HuH-7.5 (cell line): ENCODE results near the gene PPIL6.
A peak's percentile ranks its signal among the peaks of the same experiment; 100 is the strongest.
"Not testable (repeated sequence)": the region's sequence is repeated elsewhere in the genome, so short reads cannot be mapped to it uniquely, and the experiment has no call there.

Experiments
- DNase-seq: peaks from one replicate; pipeline ENCODE4 v3.0.0; 2011; ENCODE audit warnings: low spot score

Gene PPIL6

GRCh38 chr6:109466212-109466923, 25.9 kb upstream of the PPIL6 start:
- DNase-seq, result no peak

GRCh38 chr6:109465772-109466171, 25.3 kb upstream of the PPIL6 start:
- DNase-seq, result no peak

GRCh38 chr6:109461733-109462526, 21.5 kb upstream of the PPIL6 start:
- DNase-seq, result no peak

- DNase-seq, result not testable (repeated sequence)
Measured at GRCh38 chr6:109461205-109461604, 20.8 kb upstream of the PPIL6 start.

- DNase-seq, result no peak
Measured at GRCh38 chr6:109460161-109460829, 19.9 kb upstream of the PPIL6 start.

GRCh38 chr6:109458774-109459531, 18.5 kb upstream of the PPIL6 start:
- DNase-seq, result no peak

GRCh38 chr6:109457562-109457996, 17.2 kb upstream of the PPIL6 start:
- no peak for DNase-seq

GRCh38 chr6:109456710-109457561, 16.5 kb upstream of the PPIL6 start:
- no peak for DNase-seq

GRCh38 chr6:109456111-109456583, 15.7 kb upstream of the PPIL6 start:
- DNase-seq, result no peak

GRCh38 chr6:109455437-109456110, 15.1 kb upstream of the PPIL6 start, which contains the start of gene MICAL1:
Gene MICAL1 (minus strand): TSS chr6:109455772. CDS start chr6:109454196, 1,576 bp downstream.
- DNase-seq, result peak; percentile 59

- DNase-seq, result no peak
Measured at GRCh38 chr6:109454496-109455436, 14.3 kb upstream of the PPIL6 start.

GRCh38 chr6:109453594-109454495, 13.4 kb upstream of the PPIL6 start:
- DNase-seq, result no peak

GRCh38 chr6:109453156-109453555, 12.7 kb upstream of the PPIL6 start:
- no peak for DNase-seq

- DNase-seq, result no peak
Measured at GRCh38 chr6:109452181-109452580, 11.8 kb upstream of the PPIL6 start.

GRCh38 chr6:109451376-109451775, 10.9 kb upstream of the PPIL6 start:
- no peak for DNase-seq

GRCh38 chr6:109450801-109451200, 10.4 kb upstream of the PPIL6 start:
- no peak for DNase-seq

- no peak for DNase-seq
Measured at GRCh38 chr6:109449795-109450673, 9.6 kb upstream of the PPIL6 start.
